ENCODE measurements around the gene RALY. TPM values are rescaled to one million over a fixed set of nuclear protein-coding genes. Genes with fewer than 3 reads are reported as not detected.
A peak's percentile ranks its signal among the peaks of the same experiment; 100 is the strongest.

RALY gene
- total RNA-seq, 2 donors from 2014 or later, result 136 to 182 TPM

GRCh38 chr20:34011275-34011674 lies 17.6 kb downstream of the RALY start:
- Mint-ChIP-seq H3K4me1 (peaks cover 68% of the 10 kb centered on the region), H3K36me3 (ENCODE audit: low read depth) (peaks cover 7% of the 10 kb centered on the region), H3K9me3 (no peaks in the 10 kb centered on the region), H3K4me3 (no peak overlapping the region), H3K27ac (no peak overlapping the region), H3K27me3 (ENCODE audit: insufficient read depth) (no peaks in the 10 kb centered on the region)
- Histone ChIP-seq H3K9me3 (ENCODE audit: control insufficient read depth, low read length) (no peaks in the 10 kb centered on the region), H3K4me1 (ENCODE audit: control insufficient read depth, insufficient read depth, low read length) (peaks cover 9% of the 10 kb centered on the region), H3K27me3 (ENCODE audit: control insufficient read depth, insufficient read depth, low read length, poor library complexity, severe bottlenecking) (no peaks in the 10 kb centered on the region), H3K36me3 (ENCODE audit: control insufficient read depth, insufficient read depth, low read length) (no peaks in the 10 kb centered on the region), H3K27ac (ENCODE audit: low read depth, low read length) (no peak overlapping the region), H3K9ac (ENCODE audit: extremely low read depth, low read length, poor library complexity, severe bottlenecking) (no peak overlapping the region), H3K4me3 (ENCODE audit: low read length) (no peak overlapping the region)
- DNase-seq, result no peak
- 89% methylated on average over 1 of the region's 1 CpG; no CpG with 5 or more reads in 1 of the 2 experiments for WGBS, 2 experiments (ENCODE audit: insufficient coverage in 1 of 2, insufficient read length in 1 of 2)
- no peak for TF ChIP-seq CTCF (conservative IDR thresholded peaks at IDR 0.05)

DNA sequence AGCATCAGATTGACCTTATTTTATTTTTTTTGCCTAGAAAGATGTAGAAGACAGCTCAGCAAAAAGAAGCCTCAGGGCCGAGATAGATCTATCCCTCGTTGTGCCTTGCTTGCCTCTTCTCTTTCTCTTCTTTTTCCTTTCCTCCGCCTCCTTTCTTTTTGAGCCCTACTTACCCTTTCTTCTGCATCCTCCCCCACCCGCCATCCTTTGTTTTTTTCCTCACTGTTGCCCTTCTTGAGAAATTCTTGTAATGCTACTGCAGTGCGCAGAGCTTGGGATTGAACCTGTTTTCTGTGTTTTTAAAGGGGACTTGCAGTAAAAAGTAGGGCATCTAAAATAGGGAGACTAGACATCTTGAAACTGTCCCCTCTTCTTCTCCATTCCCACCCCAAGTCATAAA lies 18.6 kb downstream of the RALY start:
- TF ChIP-seq CTCF (conservative IDR thresholded peaks at IDR 0.05), result no peak
- H3K4me1 Mint-ChIP-seq, result peaks cover 72% of the 10 kb centered on the region
- 80 to 81% methylated on average over 2 to 5 of the region's 5 CpGs for WGBS, 2 experiments (ENCODE audit: insufficient coverage in 1 of 2, insufficient read length in 1 of 2)
- no peak overlapping the region for H3K27ac ChIP-seq (ENCODE audit: low read depth, low read length)
- H3K36me3 ChIP-seq (ENCODE audit: control insufficient read depth, insufficient read depth, low read length), result no peaks in the 10 kb centered on the region
- H3K9me3 Mint-ChIP-seq, result no peaks in the 10 kb centered on the region
- H3K27ac Mint-ChIP-seq, result peak overlapping the region; percentile 23
- H3K4me3 Mint-ChIP-seq, result peak overlapping the region; percentile 7
- peaks cover 9% of the 10 kb centered on the region for H3K4me1 ChIP-seq (ENCODE audit: control insufficient read depth, insufficient read depth, low read length)
- no peaks in the 10 kb centered on the region for H3K27me3 Mint-ChIP-seq (ENCODE audit: insufficient read depth)
- H3K9me3 ChIP-seq (ENCODE audit: control insufficient read depth, low read length), result no peaks in the 10 kb centered on the region
- H3K4me3 ChIP-seq (ENCODE audit: low read length), result peak overlapping the region; percentile 1
- H3K9ac ChIP-seq (ENCODE audit: extremely low read depth, low read length, poor library complexity, severe bottlenecking), result no peak overlapping the region
- peaks cover 3% of the 10 kb centered on the region for H3K36me3 Mint-ChIP-seq (ENCODE audit: low read depth)
- DNase-seq, result no peak
- H3K27me3 ChIP-seq (ENCODE audit: control insufficient read depth, insufficient read depth, low read length, poor library complexity, severe bottlenecking), result no peaks in the 10 kb centered on the region

- peaks cover 2% of the 10 kb centered on the region for H3K36me3 Mint-ChIP-seq (ENCODE audit: low read depth)
- Histone ChIP-seq H3K27ac (ENCODE audit: low read depth, low read length) (no peak overlapping the region), H3K9me3 (ENCODE audit: control insufficient read depth, low read length) (no peaks in the 10 kb centered on the region), H3K36me3 (ENCODE audit: control insufficient read depth, insufficient read depth, low read length) (no peaks in the 10 kb centered on the region), H3K4me3 (ENCODE audit: low read length) (peak overlapping the region; percentile 1), H3K9ac (ENCODE audit: extremely low read depth, low read length, poor library complexity, severe bottlenecking) (no peak overlapping the region), H3K4me1 (ENCODE audit: control insufficient read depth, insufficient read depth, low read length) (peaks cover 9% of the 10 kb centered on the region), H3K27me3 (ENCODE audit: control insufficient read depth, insufficient read depth, low read length, poor library complexity, severe bottlenecking) (no peaks in the 10 kb centered on the region)
- no peak for TF ChIP-seq CTCF (conservative IDR thresholded peaks at IDR 0.05)
- H3K27ac Mint-ChIP-seq, result peak overlapping the region; percentile 23
- WGBS, 2 experiments (ENCODE audit: insufficient coverage in 1 of 2, insufficient read length in 1 of 2), result 78 to 95% methylated on average over 1 to 3 of the region's 3 CpGs
- no peaks in the 10 kb centered on the region for H3K27me3 Mint-ChIP-seq (ENCODE audit: insufficient read depth)
- DNase-seq, result no peak
- peak overlapping the region; percentile 7 for H3K4me3 Mint-ChIP-seq
- no peaks in the 10 kb centered on the region for H3K9me3 Mint-ChIP-seq
- H3K4me1 Mint-ChIP-seq, result peaks cover 74% of the 10 kb centered on the region
Measured at GRCh38 chr20:34012735-34013134, 19.0 kb downstream of the RALY start.

Data from endodermal cell (in vitro differentiated cells).